IPS-NIHi7 (cell line): Measurements from ENCODE around the gene CADM4.
"Not testable (repeated sequence)": the region's sequence is repeated elsewhere in the genome, so short reads cannot be mapped to it uniquely, and the experiment has no call there.

Experiments
- DNase-seq: peaks from one replicate; pipeline ENCODE4 v3.0.0; 2012; ENCODE audit warnings: mixed read lengths; ENCODE audit errors: extremely low spot score

Gene CADM4

DNA sequence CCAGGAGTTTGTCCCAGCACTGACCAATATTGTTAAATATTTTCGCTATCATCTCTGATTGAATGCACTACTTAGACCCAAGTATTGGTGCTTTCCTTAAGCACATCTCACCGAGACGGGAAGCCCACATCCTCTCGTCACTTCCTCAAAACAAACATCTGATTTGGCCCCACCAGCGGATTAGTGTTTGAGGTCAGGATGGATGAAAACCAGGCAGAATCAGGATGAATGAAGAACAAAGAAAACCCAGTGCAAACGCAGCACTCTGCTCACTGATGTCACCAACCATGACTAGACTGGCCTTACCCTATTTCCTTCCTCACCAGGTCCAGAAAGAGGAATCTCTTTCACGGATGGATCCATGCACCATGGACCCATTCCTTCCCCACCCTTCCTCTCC is 24.4 kb upstream of the CADM4 start:
- no peak for DNase-seq

DNA sequence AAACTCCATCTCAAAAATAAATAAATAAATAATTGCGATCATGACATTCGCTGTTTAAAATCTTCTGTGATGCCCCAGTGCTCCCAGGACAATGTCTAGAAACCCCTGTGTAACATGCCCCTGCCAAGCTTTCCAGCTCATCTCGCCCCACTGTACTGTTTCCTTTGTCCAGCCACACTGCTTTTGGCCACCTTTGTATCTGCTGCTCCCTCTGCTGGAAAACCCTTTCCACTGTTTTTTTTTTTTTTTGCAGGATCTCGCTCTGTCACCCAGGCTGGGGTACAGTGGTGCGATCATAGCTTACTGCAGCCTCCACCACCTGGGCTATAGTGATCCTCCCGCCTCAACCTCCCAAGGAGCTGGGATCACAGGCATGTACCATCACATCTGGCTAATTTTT is 22.8 kb upstream of the CADM4 start:
- peak; percentile 52 for DNase-seq

DNA sequence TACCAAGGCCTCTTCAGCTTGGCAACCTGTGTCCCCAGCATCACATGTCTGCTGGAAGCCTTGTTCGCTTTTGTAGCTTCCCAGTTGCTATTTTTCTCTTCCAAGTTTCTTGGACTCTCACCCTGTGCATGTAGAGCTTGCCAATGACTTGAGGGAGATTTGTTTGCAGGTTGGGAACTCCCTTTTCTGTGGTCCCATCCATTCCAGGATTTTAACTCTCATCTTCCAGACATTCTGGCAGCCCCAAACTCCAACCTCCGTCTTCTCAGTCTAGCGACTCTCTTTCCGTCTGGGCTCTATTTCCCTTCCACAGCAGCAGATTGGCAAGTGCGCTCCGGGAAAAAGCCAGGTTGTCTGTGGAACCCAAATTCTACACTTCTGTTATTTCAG is 21.3 kb upstream of the CADM4 start:
- no peak for DNase-seq

DNA sequence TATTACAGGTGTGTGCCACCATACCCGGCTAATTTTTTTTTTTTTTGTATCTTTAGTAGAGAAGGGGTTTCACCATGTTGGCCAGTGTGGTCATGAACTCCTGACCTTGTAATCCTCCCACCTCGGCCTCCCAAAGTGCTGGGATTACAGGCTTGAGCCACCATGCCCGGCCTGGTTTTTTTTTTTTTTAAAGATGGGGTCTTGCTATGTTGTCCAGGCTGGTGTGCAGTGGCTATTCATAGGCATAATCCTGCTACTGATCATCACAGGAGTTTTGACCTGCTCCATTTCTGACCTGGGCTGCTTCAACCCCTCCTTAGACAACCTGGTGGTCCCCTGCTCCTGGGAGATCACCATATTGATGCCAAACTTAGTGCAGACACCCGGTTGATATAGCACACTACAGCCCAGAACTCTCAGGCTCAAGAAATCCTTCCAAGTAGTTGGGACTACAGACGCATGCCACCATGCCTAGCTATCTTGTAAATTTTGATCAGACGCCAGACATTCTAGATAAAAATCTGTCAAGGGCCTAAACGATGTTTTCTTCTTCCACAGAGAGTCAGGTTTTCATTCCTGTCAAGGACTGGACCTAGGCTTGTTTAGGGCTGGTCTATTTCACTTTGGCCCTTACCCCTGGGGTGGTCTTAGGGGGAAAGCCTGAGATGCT is 20.8 kb upstream of the CADM4 start:
- no peak for DNase-seq

DNA sequence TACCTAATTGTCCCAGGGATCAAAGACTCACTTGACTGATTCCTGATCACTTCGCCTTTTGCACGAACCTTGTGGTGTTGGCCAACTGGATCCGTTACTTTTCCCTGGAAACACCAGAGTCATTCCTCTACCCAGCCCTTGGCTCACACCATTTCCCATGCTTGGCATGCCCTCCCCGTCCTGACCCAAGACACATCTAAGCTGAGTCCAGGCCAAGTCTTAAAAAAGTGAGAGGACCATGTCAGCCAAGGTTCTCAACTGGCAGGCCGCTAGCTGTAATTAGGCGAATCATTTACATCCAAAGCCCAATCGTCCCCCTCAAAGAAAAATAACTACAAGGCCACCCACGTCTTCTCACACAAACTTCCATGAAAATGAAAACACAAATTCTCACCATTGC is 18.8 kb upstream of the CADM4 start:
- no peak for DNase-seq

DNA sequence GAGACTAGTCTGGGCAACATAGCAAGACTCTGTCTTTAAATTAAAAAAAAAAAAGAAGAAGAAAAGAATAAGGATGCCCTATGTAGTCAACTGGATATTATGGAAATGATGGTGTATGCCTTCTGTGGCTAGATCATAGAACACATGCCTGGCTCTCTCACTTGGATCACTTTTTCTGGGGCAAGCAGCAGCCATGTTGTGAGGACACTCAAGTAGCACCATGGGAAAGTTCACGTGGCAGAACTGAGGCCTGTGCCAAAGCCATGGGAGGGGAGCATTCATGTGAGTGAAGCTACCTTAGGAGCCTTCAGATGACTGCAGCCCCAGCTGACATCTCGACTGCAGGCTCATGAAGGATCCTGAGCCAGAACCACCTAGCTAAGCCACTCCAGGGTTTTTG is 18.4 kb upstream of the CADM4 start:
- no peak for DNase-seq

DNA sequence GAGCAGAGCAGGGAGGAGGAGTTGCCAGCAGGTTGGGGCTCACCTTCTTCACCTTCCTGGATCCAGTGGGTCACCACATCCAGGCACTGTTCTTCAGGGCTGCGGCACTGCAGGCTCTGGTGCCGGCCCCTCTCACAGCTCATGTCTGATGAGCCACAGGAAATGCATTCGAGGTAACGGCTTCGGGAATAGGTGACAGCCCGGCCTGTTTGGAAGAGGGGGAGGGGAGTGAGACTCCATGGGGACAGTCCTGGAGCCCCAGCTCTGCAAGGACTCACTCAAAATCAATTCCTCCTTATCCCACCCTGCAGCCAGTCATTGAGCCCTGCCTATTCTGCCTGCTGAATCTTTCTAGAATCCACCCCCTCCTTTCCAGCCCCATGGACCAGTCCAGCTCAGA is 16.8 kb upstream of the CADM4 start:
- no peak for DNase-seq

DNA sequence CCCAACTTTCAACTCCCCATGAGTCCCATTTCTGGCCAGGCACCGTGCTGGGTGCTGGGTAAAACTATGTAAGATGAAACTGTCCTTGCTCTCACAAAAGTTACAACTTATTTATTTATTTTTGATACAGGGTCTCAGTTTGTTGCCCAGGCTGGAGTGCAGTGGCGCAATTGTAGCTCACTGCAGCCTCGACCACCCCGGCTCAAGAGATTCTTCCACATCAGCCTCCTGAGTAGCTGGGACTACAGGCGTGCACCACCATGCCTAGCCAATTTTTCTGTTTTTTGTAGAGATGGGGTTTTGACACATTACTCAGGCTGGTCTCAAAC is 12.9 kb upstream of the CADM4 start:
- DNase-seq, result no peak

DNA sequence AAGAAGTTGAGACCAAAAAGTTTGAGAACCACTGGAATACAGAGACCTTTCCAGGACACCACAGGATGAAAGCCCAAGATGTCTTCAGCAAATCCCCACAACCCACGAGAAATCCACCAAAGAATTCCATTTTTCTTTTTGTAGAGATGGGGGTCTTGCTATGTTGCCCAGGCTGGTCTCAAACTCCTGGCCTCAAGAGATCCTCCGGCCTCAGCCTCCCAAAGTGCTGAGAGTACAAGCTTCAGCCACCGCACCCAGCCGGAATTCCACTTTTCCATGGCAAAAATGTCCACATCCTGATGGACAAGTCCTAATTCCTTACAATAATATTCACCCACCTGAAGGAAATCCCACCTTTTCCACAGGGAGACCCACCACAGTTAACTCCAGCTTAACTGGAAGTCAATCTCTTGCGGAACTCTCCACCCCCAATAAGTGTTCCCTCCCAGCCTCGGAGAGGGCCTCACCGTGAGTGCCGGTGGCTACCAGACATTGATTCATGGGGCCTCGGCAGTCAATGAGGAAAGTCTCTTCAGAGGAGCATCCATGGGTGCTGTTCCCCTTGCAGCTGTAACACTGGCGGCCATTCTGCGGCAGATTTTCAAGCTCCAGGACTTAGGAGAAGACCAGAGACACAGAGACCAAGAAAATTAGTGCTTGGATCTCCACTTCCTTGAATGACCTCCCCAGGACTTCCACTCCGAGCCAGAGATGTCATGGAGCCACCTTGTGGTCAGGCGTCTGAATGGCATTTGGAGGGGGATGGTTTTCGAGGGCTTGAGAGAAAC is 12.3 kb upstream of the CADM4 start:
- DNase-seq, result peak; percentile 78

DNA sequence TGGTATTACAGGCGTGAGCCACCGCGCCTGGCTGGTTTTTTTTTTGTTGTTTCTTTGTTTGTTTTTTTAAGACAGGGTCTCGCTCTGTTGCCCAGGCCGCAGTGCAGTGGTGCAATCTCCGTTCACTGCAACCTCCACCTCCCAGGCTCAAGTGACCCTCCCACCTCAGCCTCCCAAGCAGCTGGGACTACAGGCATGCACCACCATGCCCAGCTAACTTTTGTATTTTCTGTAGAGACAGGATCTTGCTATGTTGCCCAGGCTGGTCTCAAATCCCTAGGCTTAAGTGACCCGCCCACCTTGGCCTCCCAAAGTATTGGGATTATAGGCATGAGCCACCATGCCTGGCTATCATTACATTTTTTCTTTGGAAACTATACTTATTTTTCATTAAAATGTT is 10.6 kb upstream of the CADM4 start:
- DNase-seq, result not testable (repeated sequence)

DNA sequence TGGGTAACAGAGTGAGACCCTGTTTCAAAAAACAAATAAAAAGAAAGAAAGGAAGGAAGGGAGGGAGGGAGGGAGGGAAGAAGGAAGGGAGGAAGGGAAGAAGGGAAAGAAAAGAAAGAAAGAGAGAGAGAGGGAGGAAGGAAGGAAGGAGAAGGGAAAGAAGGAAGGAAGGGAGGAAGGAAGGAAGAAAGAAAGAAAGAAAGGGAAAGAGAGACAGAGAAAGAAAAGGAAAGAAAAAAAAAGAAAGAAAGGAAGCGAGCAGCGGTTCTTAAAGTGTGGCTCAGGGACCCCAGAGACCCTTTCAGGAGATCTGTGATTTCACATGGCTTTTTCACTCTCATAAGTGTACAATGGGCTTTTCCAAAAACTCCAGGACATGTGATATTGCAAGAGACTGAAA is 9.9 kb upstream of the CADM4 start:
- no peak for DNase-seq

DNA sequence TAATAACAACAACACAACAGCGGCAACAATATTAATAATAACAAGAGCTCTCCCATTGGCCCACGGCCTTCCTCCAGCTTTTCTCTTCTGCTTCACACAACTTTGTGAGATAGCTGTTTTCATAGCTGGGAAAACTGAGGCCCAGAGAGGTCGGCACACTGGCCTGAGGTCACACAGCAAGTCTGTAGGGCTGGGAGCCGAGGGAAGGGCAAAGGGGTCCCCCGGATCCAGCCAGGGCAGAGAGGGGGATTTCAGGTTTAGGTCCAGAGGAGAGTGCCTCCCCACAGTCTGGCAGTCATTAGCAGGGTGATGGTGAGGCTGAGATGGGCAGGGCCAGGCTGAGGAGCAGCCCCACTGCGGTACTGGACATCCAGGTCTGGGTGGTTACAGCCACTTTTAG is 9.0 kb upstream of the CADM4 start:
- DNase-seq, result no peak

DNA sequence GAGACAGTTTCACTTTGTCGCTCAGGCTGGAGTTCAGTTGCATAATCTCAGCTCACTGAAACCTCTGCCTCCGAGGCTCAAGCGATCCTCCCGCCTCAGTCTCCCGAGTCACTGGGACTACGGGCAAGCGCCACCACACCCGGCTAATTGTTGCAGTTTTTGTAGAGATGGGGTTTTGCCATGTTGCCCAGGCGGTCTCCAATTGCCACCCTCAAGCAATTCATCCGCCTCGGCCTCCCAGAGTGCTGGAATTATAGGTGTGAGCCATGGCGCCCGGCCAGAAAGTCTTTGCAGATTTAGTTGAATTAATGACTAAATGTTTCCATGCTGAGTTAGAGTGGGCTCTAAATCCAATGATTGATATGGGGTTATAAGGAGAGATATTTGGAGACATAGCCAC is 4.5 kb upstream of the CADM4 start:
- DNase-seq, result no peak

DNA sequence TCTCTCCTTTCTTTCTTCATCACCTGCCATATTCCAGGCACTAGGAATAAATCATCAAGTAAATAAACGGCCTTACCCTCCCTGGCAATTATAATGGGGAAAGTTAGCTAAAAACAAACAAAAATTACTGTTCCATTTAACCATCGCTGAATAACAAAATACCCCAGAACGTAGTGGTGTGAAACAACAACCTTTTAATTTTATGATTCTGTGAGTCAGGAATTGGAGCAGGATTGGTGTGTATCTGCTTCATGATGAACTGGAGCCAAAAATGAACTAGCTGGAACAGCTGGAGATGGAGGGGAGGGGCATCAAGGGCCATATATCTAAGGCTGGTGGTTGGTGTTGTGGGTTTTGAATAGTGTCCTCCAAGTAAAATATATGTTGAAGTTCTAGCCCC is 3.7 kb upstream of the CADM4 start:
- no peak for DNase-seq

DNA sequence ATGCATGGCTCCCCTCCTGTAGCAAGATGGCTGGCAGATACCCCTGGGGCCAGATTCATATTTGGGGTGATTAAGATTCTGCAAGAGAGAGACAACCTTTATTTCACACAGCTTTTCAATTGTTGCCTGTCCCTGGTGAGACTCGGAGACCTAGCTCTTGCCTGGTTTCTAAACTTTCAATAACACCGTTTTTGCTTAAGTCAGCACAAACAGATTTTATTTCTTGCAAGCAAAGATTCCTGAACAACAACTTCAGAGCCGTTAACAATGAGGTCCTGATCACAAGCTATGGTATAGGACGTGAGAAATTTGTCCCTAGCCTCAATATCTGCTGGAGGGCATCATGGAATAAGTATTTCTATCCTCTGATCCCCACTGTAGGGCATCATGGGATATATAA is 2.9 kb upstream of the CADM4 start:
- DNase-seq, result no peak

DNA sequence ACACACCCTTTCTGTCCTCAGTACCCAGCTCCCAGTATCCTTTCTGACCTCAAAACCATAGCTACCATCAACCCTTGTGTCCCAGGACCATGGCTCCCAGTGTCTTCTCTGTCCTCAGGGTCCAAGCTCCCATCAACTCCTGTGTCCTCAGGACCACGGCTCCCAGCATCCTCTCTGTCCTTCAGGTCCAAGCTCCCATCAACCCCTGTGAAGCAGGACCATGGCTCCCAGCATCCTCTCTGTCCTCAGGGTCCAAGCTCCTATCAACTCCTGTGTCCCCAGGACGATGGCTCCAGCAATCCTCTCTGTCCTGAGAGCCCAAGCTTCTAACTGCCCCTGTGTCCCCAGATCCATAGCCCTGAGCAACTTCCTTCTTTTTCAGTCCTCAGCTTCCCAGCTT is 1.7 kb upstream of the CADM4 start:
- DNase-seq, result no peak

DNA sequence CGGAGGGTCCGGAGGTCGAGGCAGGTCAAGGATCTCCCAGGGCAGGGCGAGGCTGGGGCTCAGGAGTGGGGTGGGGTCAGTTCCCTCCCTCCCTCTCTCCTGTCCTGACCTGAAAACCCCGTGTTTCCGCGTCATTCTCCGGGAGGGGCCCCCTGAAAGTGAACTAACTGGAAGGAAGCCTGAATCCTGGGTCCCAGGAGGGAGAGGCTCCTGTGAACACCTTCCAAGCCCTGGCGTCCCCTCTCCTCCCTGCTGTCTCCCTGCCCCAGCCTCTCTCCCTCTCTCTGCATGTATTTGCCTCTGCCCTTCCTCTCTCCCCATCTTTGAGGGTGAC is 741 bp upstream of the CADM4 start:
- DNase-seq, result no peak

DNA sequence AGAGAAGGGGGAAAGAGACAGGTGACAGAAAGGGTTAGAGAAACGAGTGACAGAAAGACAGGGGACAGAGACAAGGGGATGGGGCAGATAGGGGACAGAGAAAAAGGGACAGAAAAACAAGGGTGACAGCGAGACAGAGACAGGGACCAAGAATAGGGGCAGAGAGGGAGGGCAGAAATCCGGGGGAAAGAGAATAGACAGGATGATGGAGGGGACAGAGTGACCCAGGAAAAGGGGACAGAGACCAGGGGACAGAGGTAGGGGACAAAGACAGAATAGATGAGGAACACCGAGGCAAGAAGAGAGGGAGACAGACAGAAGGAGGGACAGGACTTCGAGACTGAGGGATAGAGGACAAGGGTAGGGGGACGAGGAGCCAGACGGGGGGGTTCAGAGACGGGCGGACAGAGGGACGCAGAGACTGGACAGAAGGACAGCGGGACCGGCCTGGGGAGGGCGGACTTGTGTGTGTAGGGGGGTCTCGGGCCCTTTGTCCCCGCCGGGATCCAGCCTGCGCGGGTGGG is 593 bp downstream of the CADM4 start:
- DNase-seq, result no peak

DNA sequence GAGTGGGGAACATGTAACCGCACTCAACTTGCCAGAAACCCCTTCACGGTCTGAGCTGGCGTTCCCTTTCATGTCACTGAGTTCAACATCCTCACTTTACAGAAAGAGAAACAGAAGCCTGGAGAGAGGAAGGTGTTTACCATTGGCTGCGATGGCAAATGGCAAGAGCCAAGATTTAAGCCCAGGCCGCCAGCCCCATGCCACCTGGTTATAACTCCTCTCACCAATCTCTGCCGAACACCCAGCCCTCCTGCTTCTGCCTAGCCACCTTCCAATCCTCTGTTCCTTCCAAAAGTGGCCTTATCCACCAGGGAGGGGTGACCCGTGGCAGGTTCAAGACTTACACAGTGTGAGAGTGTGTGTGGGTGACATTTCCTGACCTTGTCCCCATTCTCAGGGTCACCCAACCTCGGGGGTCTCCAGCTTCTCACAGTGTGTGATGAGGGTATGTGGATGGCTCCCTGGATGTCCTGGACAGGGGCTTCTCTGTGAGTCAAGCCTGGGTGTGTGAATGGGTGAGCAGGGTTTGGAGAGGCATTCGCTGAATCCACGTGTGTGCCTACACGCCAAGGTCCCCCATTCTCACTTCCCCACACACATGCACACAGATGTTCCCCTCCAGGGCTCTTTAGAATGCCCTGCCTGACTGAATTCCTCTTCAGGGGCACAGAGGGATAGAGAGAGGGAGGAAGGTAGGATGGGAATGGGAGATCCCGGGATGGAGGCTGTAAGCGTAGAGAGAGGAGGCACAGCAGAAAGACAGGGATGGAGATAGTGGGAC is 1.2 kb downstream of the CADM4 start:
- no peak for DNase-seq

DNA sequence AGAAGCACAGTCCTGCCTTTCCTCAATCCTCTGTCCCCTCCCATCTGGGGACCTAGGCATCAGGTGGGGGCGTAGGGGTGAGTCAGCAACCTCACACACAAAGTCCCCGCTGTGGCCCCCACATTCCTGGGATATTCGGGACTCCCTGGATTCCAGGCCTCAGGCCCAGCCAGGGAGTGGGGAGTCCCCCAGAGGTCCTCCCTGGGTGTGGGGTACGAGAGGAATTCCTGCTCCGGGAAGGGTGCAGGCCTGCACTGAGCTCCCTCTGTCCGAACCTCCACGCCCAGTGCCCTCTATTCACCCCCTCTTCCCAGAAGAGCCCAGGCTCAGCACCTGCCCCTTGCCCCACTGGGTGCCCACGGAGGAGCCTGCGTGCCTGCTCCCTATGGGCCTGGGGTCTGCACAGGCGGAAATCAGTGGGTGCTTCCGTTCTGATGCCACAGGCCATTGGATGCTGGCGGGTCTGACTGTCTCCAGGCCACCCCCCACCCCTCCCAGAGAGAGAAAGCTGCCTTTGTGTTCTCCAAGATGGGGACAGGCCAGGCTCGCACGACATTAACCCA is 3.4 kb downstream of the CADM4 start:
- no peak for DNase-seq

DNA sequence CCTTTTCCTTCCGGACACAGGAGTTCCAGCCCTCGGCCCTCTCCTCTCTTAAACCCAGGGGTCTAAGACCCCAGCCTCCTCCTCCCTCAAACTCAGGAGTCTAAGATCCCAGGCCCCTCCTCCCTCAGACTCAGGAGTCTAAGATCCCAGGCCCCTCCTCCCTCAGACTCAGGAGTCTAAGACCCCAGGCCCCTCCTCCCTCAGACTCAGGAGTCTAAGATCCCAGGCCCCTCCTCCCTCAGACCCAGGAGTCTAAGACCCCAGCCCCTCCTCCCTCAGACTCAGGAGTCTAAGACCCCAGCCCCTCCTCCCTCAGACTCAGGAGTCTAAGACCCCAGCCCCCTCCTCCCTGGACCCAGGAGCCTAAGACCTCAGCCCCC is 4.1 kb downstream of the CADM4 start:
- DNase-seq, result not testable (repeated sequence)

DNA sequence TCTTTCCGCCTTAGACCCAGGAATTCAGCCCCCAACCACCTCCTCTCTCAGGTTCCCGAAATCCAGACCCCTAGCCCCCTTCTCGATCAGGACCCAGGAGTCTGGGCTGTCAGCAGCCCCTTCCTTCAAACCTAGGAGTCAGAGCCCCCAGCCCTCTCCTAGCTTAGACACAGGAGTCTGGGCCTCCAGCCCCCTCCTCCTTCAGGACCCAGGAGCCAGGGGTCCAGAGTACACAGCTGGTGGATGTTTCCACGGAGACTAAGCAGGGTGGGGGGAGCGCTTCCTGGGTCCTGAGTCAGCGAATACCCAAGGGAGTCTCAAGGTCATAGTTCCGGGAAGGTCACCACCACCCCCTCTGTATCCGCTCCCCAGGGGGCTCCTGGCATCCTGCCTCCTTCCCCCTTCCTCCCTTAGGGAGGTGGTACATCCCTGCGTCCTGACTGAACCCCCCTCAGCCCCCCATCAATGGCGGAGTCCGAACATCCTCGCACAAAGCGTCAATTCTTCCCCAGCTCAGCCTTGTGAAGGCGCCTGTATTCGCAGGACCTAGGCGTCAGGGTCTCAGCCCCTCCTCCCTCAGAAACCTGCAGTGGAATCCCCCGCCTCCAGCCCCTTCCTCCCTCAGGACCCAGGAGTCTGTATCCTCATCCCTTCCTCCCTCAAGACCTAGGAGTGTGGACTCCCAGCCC is 4.6 kb downstream of the CADM4 start:
- DNase-seq, result no peak
